HG02870 (cell line): ENCODE data around the gene XRCC2.

Source experiments
- ATAC-seq: cut with Tn5 transposase; IDR thresholded peaks from one replicate; pipeline ENCODE4 v1.9.1; 2021; ENCODE audit warnings: mild to moderate bottlenecking, moderate library complexity; ENCODE audit not compliant: unreplicated experiment

Gene XRCC2

DNA sequence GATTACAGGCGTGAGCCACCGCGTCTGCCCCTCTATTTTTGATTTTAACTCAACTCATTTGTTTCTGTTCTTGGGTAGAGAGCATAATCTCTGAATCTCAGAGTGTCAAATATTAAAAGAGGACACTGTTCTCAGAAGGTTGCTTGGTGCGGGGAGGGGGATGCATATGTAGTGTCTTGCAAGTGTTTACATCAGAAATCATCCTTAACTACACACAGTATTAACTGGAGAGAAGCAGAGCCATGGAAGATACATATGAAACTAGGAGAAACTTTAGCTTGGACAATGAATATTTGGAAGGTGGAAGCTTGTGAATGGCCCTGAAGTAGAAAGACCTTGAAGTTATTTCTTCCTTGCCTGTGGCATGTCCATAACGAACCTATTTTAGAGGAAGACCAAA, 57.5 kb downstream of the XRCC2 start:
- no peak for ATAC-seq

DNA sequence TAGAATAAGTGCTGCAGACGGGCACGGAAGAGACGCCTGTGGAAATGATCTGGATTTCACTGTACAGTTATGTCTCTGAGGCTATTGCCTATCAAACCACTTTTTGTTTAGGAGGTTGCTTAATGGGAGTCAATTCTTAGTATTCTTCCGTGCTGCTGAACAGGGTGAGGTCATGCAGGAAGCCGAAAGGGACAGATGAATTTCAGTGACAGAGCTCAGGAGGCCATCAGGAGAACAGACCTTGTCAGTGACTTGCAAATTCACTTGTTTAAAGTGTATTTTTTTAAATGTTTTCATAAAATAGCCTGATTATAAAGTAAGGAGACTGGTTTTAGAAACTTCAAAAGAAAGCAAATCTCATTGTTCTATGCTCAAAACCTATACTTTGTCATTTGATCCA, 58.9 kb downstream of the XRCC2 start:
- no peak for ATAC-seq

DNA sequence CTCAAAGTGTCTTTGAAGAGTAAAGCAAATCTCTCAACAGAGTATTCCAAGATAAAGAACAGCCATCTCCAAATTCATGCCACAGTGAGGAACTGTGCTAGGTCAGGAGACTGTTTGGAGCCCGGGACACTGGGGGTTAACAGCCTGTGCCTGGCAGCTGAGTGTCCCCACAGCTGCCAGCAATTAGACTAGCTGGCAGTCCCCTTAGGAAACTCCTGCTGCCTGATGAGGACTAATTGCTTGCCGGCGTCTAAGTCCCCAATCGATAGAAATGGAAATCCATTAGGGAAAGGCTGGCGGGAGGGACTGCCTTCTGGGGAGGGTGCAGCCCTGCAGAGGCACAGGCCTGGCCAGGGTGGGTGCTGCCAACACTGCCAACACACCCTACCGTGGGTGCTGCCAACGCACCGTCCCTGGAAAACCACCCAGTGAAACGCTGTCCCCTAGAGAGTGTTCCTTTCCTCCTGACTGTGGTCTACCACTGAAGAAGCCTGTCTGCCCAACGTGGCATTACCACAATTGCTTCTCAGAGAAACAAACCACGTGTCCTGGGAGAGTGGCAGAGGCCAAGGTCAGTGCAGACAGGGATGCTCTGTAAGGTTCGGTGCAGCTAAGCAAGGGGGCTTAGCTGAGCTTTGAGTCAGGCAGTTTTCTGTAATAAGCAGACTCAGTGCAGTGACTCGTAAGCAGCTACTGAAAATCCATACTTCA, 60.8 kb downstream of the XRCC2 start:
- ATAC-seq, result no peak

DNA sequence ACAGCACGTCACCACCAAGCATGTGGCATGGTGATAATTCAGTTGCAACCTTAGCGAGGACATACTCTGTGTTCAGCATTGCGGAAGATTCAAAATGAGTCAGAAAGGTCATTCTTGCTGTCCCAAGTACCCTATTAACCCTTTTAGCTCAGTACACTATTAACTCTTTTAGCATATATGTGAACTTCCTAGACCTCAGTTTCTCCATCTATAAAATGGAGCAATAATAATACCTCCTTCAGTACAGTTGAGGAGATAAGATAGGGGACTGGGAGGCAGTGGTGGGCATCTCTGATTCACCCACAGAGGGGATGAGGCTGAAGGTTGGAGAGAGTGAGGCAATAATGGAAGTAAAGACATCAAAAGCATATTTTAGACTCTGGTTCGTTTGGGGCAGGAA, 67.3 kb downstream of the XRCC2 start:
- ATAC-seq, result no peak

DNA sequence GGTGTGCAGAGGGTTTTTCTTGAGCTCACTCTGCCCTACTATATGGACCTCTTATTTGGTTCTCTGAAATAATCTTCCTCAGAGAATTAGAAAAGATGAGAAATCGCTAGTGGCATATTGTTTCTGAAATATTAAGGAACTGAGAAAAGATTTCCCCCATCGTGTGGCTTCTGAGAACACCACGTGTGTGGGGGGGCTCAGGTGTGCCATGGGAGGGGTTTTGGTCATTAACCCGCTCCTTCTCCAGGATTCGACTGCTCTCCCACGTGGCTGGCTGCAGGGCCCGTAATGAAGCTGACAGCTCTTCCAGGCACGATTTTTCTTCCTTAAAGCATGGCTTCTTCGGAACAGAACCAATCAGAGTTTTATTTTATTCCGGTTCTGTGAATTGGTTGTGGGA, 67.7 kb downstream of the XRCC2 start:
- ATAC-seq, result no peak

DNA sequence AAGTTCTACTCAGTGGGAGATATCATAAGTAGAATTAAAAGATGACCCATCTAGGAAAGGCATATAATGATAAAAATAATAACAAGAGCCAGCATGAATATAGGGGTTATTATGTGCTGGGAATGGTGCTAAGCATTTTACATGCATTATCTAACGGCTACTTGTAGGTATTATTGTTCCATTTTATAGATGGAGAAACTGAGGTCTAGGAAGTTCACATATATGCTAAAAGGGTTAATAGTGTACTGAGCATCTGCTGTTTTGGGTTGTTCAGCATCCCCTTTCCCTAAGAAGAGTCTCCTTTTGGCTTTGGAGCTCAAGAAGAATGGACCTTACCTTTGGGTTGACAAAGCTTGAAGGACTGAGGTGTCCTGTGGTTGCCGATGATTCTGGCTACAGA, 68.9 kb downstream of the XRCC2 start:
- ATAC-seq, result no peak

DNA sequence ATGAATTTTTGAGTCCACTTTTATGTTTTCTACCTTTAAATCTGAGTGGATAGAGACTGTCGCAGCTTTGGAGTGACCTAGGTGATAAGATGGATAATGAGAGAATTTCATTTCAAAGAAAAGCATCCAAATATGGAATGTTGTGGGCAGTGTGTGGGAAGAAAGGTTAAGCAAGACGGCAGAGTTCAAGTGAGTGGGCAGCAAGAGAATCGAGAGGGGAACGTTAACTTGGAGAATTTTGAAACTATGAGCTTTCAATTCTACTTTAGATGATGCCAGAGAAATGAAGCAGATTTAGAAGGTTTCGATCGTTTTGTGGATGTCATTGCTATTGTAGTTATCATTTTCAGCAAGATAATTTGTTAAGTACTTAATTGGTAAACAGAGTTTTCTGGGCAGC, 73.0 kb downstream of the XRCC2 start:
- no peak for ATAC-seq

DNA sequence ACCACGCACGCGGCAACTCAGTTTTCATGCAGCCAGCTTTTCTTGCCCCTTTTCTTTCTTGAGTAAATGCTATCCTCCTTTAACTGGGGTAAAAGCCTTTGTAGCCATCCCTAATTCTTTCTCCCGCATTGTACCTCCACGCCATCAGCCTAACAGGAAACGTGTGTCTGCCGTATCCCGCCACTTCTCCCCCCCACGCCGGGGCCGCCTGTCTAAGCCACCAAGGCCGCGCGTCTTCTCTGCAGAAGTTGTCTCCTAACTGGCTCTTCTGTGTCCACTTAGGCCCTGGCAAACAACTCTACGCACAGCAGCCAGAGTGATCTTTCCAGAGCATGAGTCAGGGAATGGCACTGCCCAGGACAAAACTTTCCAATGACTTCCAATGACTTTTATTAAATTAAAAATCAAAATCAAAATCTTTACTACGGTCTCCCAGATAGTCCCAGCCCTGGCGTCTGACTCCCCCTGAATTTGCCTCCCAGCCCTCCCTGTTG, 74.6 kb downstream of the XRCC2 start:
- no peak for ATAC-seq

DNA sequence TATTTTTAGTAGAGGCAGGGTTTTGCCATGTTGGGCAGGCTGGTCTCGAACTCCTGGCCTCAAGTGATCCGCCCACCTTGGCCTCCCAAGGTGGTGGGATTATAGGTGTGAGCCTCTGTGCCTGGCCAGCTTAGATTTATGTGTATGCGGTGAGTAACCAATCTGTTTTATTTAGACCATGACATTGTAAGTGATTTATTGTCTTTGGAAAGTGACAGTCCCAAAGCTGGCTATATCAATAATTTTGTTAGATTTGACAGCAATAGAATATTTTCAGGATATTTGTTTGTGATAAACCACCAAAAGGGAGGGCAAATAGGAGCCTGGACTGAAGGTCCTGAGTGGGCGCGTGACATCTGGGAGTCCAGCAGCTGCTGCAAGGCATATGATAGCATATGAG, 75.7 kb downstream of the XRCC2 start:
- no peak for ATAC-seq

DNA sequence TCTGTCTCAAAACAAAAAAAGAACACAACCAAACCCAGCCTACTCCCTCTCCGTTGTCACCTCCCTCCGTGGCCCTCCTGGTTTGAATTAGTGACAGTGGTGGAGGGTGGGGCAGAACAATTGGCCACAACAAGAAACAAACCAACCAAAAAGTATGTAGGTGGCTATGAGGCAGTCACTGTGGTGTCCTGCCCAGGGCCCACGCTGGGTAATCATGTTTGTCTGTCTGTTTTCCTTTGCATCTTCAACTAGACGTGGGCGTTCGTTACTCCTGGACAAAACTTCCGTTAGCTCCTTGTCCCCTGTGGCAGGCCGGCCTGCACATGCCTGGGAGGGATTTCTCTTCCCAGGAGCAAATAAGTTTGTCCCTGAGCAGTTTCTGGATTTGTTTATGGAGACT, 78.4 kb downstream of the XRCC2 start:
- no peak for ATAC-seq

DNA sequence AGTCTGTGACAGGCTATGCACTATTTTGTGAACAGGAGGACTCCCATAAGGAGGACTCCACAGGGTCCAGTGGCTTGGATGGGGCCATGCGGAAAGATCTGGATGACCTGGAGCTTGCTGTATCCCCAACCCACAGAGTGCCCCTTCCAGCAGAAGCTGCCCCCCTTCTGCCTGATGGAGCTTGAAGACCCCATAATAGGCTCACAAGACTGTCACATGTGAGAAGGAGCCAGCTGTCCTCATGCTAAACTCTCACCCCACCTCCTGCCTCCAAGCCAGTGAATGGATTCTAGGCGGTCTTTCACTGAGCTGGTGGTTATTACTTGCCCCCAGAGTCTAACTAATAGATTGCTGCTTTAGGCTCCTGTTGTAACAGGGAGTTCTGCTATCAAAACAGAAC, 79.1 kb downstream of the XRCC2 start:
- no peak for ATAC-seq
